Left ventricle myocardium superior (tissue), 1 donor: ENCODE data around the gene ABHD17B. TPM values are rescaled to one million over a fixed set of nuclear protein-coding genes. Genes with fewer than 3 reads are reported as not detected.

Experiments
- ATAC-seq: fragments of 200-7000 bp; cut with Tn5 transposase; one replicate; pipeline ENCODE4 v1.9.1; 2020; ENCODE audit warnings: mild to moderate bottlenecking, moderate library complexity
- DNase-seq: peaks from one replicate; pipeline ENCODE4 v3.0.0-alpha.2; 2020
- intact Hi-C: fragments of 100-400 bp; cut with micrococcal nuclease; formaldehyde crosslinking; loops from one replicate; pipeline ENCODE4 v1.11.0; 2022
- total RNA-seq: library from RNA; stranded (reverse); fragmentation: NEBNext Ultra II Directional; extraction: Animal tissue kit (Norgen Biotek cat#: 25700); gene quantifications from one replicate; pipeline ENCODE4 v1.2.1, GENCODE V29; 2021
- donor health status: DM: no; HTN: yes; CAD: no; lungs with severe emphysema.

ABHD17B gene
- total RNA-seq, 1 donor from 2014 or later = 11.3 TPM

- intact Hi-C loops = no loop called here
Observed at GRCh38 chr9:71839668-71840067, 71.3 kb downstream of the ABHD17B start.

GRCh38 chr9:71835596-71835995 is 75.4 kb downstream of the ABHD17B start:
- intact Hi-C loops = no loop called here
- no peak for DNase-seq
- no peak for ATAC-seq

More at GRCh38 chr9:71839668-71840067, 71.3 kb downstream of the ABHD17B start:
- DNase-seq = no peak
- no peak for ATAC-seq

- intact Hi-C loops = no loop called here
- ATAC-seq (no peak), DNase-seq (no peak)
Observed at GRCh38 chr9:71830929-71831328, 80.1 kb downstream of the ABHD17B start.

- no peak for ATAC-seq
- intact Hi-C loops = no loop called here
Observed at GRCh38 chr9:71830153-71830552, 80.8 kb downstream of the ABHD17B start.

GRCh38 chr9:71826279-71826678 is 84.7 kb downstream of the ABHD17B start:
- ATAC-seq (no peak), DNase-seq (no peak)
- intact Hi-C loops = no loop called here

More at GRCh38 chr9:71830153-71830552, 80.8 kb downstream of the ABHD17B start:
- DNase-seq = no peak

- no peak for DNase-seq
- ATAC-seq = no peak
- intact Hi-C loops = no loop called here
Observed at GRCh38 chr9:71824257-71824656, 86.7 kb downstream of the ABHD17B start.

- DNase-seq (no peak), ATAC-seq (no peak)
- intact Hi-C loops = no loop called here
Observed at GRCh38 chr9:71822935-71823334, 88.1 kb downstream of the ABHD17B start.

- no peak for ATAC-seq
- intact Hi-C loops = no loop called here
- DNase-seq = no peak
Observed at GRCh38 chr9:71822456-71822855, 88.5 kb downstream of the ABHD17B start.

GRCh38 chr9:71821405-71821804 is 89.6 kb downstream of the ABHD17B start:
- intact Hi-C loops = no loop called here
- DNase-seq (no peak), ATAC-seq (no peak)

- DNase-seq (no peak), ATAC-seq (no peak)
- intact Hi-C loops = no loop called here
Observed at GRCh38 chr9:71820403-71820921, 90.5 kb downstream of the ABHD17B start.

GRCh38 chr9:71819115-71819739 is 91.8 kb downstream of the ABHD17B start:
- ATAC-seq (no peak), DNase-seq (no peak)
- intact Hi-C loops = no loop called here

- no peak for DNase-seq
- ATAC-seq = no peak
- intact Hi-C loops = no loop called here
Observed at GRCh38 chr9:71816916-71817451, 94.0 kb downstream of the ABHD17B start.

Other genes starting within 250 kb of the ABHD17B start
- gene CEMIP2, start 142.7 kb downstream of the ABHD17B start, total RNA-seq = 8.7 TPM
- 7.3 TPM for gene C9orf85, start 446 bp upstream of the ABHD17B start, total RNA-seq
- not detected for gene C9orf57, start 149.4 kb upstream of the ABHD17B start, total RNA-seq
- 2.0 TPM for gene GDA, start 238.2 kb upstream of the ABHD17B start, total RNA-seq